IPS DF 6.9 (cell line): ENCODE results near the gene CCL24.
"Not testable (repeated sequence)": the region's sequence is repeated elsewhere in the genome, so short reads cannot be mapped to it uniquely, and the experiment has no call there.

Experiments used
- DNase-seq: peaks from one replicate; pipeline ENCODE4 v3.0.0-alpha.2; 2013; ENCODE audit warnings: low read depth, low spot score
- H3K27ac ChIP-seq: one replicate; pipeline ENCODE4 v1.5.1; 2013; ENCODE audit warnings: low read length, control low read depth
- H3K27me3 ChIP-seq: 2 replicates; pipeline ENCODE4 v1.6.1; 2013; ENCODE audit warnings: mild to moderate bottlenecking, low read length; ENCODE audit not compliant: control insufficient read depth, insufficient read depth
- H3K36me3 ChIP-seq: 2 replicates; pipeline ENCODE4 v1.6.1; 2013; ENCODE audit warnings: low read length; ENCODE audit not compliant: control insufficient read depth, insufficient read depth
- H3K4me1 ChIP-seq: 2 replicates; pipeline ENCODE4 v1.6.1; 2013; ENCODE audit warnings: low read length; ENCODE audit not compliant: control insufficient read depth, insufficient read depth
- H3K4me3 ChIP-seq: 2 replicates; pipeline ENCODE4 v1.5.1; 2013; ENCODE audit warnings: mild to moderate bottlenecking, low read length
- H3K9me3 ChIP-seq: 2 replicates; pipeline ENCODE4 v1.6.1; 2013; ENCODE audit warnings: low read length, inconsistent platforms; ENCODE audit not compliant: control insufficient read depth, insufficient read depth
- WGBS: extraction: QIAGEN DNeasy Blood & Tissue Kit; methylation state at CpG from one replicate; pipeline ENCODE4 v1.1.7; 2013; ENCODE audit warnings: mixed read lengths, missing lambda C conversion rate; ENCODE audit not compliant: insufficient read length, insufficient coverage; 5-methylcytosine and 5-hydroxymethylcytosine counted together

Gene CCL24

DNA sequence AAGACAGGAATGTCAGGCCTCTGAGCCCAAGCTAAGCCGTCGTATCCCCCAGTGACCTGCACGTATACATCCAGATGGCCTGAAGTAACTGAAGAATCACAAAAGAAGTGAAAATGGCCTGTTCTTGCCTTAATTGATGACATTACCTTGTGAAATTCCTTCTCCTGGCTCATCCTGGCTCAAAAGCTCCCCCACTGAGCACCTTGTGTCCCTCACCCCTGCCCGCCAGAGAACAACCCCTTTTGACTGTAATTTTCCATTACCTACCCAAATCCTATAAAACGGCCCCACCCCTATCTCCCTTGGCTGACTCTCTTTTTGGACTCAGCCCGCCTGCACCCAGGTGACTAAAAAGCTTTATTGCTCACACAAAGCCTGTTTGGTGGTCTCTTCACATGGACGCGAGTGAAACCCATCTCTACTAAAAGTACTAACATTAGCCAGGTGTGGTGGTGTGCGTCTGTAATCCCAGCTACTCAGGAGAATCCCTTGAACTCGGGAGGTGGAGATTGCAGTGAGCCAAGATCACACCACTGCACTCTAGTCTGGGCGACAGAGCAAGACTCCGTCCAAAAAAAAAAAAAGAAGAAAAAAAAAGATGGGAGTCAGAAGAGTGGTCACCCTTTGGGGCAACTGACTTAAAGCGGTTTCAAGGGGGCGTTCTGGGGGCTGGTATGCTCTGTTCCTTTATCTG, 25.3 kb downstream of the CCL24 start:
- H3K27ac ChIP-seq, DNase-seq, H3K9me3 ChIP-seq, H3K27me3 ChIP-seq, H3K36me3 ChIP-seq, H3K4me3 ChIP-seq, H3K4me1 ChIP-seq: not testable (repeated sequence)
- WGBS: no CpG with 5 or more reads among the region's 14 CpGs

DNA sequence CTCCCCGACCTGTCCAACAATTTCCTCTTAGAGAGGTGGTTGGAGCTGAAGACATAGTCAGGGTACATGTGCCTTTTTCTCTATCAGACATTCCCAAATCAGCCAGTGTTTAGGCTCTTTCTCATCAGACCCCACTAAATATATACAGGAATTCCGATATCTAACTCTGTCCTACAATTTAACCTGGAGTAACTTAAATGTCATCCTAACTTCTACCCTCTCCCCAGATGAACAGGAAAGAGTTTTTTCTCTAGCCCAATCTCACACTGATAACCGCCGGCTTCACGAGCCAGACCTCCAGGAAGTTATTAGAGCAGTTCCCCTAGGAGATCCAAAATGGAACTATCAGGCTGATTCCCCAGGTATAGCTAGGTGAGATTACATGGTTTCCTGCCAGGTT, 30.5 kb downstream of the CCL24 start:
- H3K27me3 ChIP-seq, DNase-seq, H3K4me3 ChIP-seq, H3K36me3 ChIP-seq, H3K27ac ChIP-seq, H3K9me3 ChIP-seq, H3K4me1 ChIP-seq: not testable (repeated sequence)
- WGBS: no CpG with 5 or more reads among the region's 5 CpGs

DNA sequence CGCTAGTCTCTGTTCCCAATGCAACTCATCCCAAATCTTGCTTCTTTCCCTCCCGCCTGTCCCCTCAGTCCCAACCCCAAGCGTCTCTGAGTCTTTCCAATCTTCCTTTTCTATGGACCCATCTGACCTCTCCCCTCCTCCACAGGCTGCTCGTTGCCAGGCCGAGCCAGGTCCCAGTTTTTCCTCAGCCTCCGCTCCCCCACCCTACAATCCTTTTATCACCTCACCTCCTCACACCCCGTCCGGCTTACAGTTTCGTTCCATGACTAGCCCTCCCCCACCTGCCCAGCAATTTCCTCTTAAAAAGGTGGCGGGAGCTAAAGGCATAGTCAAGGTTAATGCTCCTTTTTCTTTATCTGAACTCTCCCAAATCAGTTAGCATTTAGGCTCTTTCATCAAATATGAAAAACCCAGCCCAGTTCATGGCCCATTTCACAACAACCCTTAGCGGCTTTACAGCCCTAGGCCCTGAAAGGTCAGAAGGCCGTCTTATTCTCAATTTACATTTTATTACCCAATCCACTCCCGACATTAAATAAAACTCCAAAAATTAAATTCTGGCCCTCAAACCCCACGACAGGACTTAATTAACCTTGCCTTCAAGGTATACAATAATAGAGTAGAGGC, 32.8 kb downstream of the CCL24 start:
- DNase-seq, H3K4me1 ChIP-seq, H3K4me3 ChIP-seq, H3K9me3 ChIP-seq, H3K36me3 ChIP-seq, H3K27me3 ChIP-seq, H3K27ac ChIP-seq: not testable (repeated sequence)
- no CpG with 5 or more reads among the region's 14 CpGs for WGBS

GRCh38 chr7:75779516-75779915, 34.1 kb downstream of the CCL24 start:
- H3K4me1 ChIP-seq, H3K27me3 ChIP-seq, DNase-seq, H3K27ac ChIP-seq, H3K4me3 ChIP-seq, H3K36me3 ChIP-seq, H3K9me3 ChIP-seq: not testable (repeated sequence)
- no CpG with 5 or more reads among the region's 11 CpGs for WGBS

DNA sequence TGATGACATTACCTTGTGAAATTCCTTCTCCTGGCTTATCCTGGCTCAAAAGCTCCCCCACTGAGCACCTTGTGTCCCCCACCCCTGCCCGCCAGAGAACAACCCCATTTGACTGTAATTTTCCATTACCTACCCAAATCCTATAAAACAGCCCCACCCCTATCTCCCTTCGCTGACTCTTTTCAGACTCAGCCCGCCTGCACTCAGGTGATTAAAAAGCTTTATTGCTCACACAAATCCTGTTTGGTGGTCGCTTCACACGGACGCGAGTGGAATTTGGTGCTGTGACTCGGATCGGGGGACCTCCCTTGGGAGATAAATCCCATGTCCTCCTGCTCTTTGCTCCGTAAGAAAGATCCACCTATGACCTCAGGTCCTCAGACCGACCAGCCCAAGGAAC, 34.6 kb downstream of the CCL24 start:
- no CpG with 5 or more reads among the region's 11 CpGs for WGBS
- H3K27ac ChIP-seq, H3K4me1 ChIP-seq, H3K4me3 ChIP-seq, H3K9me3 ChIP-seq, DNase-seq, H3K36me3 ChIP-seq, H3K27me3 ChIP-seq: not testable (repeated sequence)

- Histone ChIP-seq H3K4me3 (no peak overlapping the region), H3K27ac (no peak overlapping the region), H3K9me3 (no peaks in the 10 kb centered on the region), H3K36me3 (no peaks in the 10 kb centered on the region), H3K4me1 (no peaks in the 10 kb centered on the region; the same call in 1 of the 2 replicates), H3K27me3 (no peaks in the 10 kb centered on the region)
- no peak for DNase-seq
- no CpG with 5 or more reads among the region's 12 CpGs for WGBS
Measured at GRCh38 chr7:75776295-75776971, 37.2 kb downstream of the CCL24 start.

- no CpG with 5 or more reads among the region's 6 CpGs for WGBS
- H3K27me3 ChIP-seq, DNase-seq, H3K4me1 ChIP-seq, H3K36me3 ChIP-seq, H3K9me3 ChIP-seq, H3K4me3 ChIP-seq, H3K27ac ChIP-seq: not testable (repeated sequence)
Measured at GRCh38 chr7:75773958-75774357, 39.6 kb downstream of the CCL24 start.

DNA sequence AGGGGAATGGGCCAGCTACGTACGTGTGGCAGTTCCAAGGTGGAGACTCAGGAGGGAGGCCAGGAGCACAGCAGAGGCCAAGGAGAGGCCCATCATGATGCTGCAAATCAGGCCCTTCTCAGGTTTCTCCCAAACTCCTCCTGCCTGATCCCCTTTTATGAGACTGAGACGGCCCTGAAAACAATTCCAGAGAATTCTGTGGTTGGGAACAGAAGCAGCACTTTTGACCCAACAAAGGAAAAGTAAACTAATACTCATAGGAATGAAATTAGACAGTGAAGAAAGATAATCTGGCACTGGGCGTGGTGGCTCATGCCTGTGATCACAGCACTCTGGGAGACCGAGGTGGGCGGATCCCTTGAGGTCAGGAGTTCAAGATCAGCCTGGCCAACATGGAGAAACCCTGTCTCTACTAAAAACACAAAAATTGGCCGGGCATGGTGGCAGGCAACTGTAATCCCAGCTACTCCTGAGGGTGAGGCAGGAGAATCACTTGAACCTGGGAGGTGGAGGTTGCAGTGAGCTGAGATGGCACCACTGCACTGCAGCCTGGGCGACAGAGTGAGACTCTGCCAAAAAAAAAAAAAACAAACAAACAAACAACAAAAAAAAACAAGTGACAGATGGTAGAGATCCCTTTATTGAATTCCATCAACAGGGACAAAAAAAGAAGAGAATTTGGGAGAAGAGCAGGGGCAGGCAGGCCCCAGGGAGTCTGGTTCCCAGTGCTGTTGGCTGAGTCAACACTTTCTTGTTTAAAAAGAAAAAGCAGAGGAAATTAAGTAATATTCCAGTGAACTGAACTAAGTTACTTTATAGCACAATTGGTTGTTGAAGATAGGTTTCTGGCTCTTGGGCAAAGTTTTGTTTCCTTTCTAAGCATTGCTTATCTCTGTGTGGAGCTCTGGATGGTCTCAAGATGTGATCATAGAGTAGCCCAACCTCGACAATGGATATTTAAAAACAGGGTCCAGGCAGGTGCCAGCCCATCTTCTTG, 41.2 kb downstream of the CCL24 start, which contains the start of gene CCL26:
Gene CCL26, minus strand, starts transcription at position 131 of the 997 bp plus-strand sequence. Its CDS starts 35 bp downstream, at position 96.
- Histone ChIP-seq H3K4me1 (no peaks in the 10 kb centered on the region), H3K36me3 (no peaks in the 10 kb centered on the region), H3K9me3 (no peaks in the 10 kb centered on the region), H3K27me3 (no peaks in the 10 kb centered on the region), H3K27ac (no peak within 1 kb of the TSS), H3K4me3 (no peak within 1 kb of the TSS)
- no CpG with 5 or more reads among the region's 9 CpGs for WGBS
- DNase-seq: no peak

DNA sequence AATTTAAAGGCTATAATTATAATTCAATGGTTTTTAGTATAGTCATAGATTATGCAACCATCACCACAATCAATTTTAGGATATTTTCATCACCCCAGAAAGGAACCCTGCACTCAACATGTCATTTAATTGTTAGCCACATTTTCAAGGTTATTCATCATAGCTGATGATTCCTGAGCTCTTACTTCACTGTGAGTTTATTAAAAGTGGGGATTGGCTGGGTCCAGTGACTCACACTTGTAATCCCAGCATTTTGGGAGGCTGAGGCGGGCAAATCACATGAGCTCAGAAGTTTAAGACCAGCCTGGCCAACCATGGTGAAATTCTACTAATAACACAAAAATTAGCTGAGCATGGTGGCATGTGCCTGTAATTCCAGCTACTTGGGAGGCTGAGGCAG, 42.4 kb downstream of the CCL24 start:
- WGBS: no CpG with 5 or more reads among the region's 1 CpG
- no peak overlapping the region for H3K4me3 ChIP-seq
- H3K27ac ChIP-seq: no peak overlapping the region
- H3K27me3 ChIP-seq: no peaks in the 10 kb centered on the region
- no peak for DNase-seq
- H3K9me3 ChIP-seq: no peaks in the 10 kb centered on the region
- no peaks in the 10 kb centered on the region for H3K36me3 ChIP-seq
- H3K4me1 ChIP-seq: no peaks in the 10 kb centered on the region

- no peaks in the 10 kb centered on the region for H3K36me3 ChIP-seq
- no CpG with 5 or more reads among the region's 2 CpGs for WGBS
- no peaks in the 10 kb centered on the region for H3K9me3 ChIP-seq
- H3K27me3 ChIP-seq: no peaks in the 10 kb centered on the region
- no peaks in the 10 kb centered on the region for H3K4me1 ChIP-seq
- H3K27ac ChIP-seq: no peak overlapping the region
- H3K4me3 ChIP-seq: no peak overlapping the region
- DNase-seq: no peak
Measured at GRCh38 chr7:75762350-75762917, 51.2 kb downstream of the CCL24 start.
